Epithelial cell of prostate (primary cell): Measurements from ENCODE around the gene ATXN7L1.
"Not testable (repeated sequence)": the region's sequence is repeated elsewhere in the genome, so short reads cannot be mapped to it uniquely, and the experiment has no call there.

Experiments used
- DNase-seq: peaks from one replicate; pipeline ENCODE4 v3.0.0-alpha.2; 2011; ENCODE audit warnings: low read depth, low spot score
- H3K27ac ChIP-seq: fragments of 450-650 bp; 2 replicates; pipeline ENCODE4 v1.5.1; 2017; ENCODE audit warnings: mild to moderate bottlenecking

The ATXN7L1 gene

GRCh38 chr7:105862276-105862675 lies 14.1 kb downstream of the ATXN7L1 start:
- no peak overlapping the region for H3K27ac ChIP-seq
- DNase-seq = no peak

GRCh38 chr7:105861224-105861623 lies 15.2 kb downstream of the ATXN7L1 start:
- no peak overlapping the region for H3K27ac ChIP-seq
- DNase-seq = no peak

- no peak for DNase-seq
- H3K27ac ChIP-seq = no peak overlapping the region
These were observed 15.6 kb downstream of the ATXN7L1 start for GRCh38 chr7:105860793-105861192.

GRCh38 chr7:105857009-105857952 lies 19.1 kb downstream of the ATXN7L1 start:
- DNase-seq = no peak
- H3K27ac ChIP-seq = no peak overlapping the region

- no peak for DNase-seq
- H3K27ac ChIP-seq = no peak overlapping the region
These were observed 21.9 kb downstream of the ATXN7L1 start for GRCh38 chr7:105854498-105854897.

- DNase-seq = no peak
- no peak overlapping the region for H3K27ac ChIP-seq
These were observed 22.4 kb downstream of the ATXN7L1 start for GRCh38 chr7:105853931-105854419.

- no peak for DNase-seq
These were observed 25.3 kb downstream of the ATXN7L1 start for GRCh38 chr7:105851064-105851463.

GRCh38 chr7:105849122-105849855 lies 27.1 kb downstream of the ATXN7L1 start:
- DNase-seq = peak; percentile 64
- H3K27ac ChIP-seq = peak overlapping the region; percentile 16

More at GRCh38 chr7:105851064-105851463, 25.3 kb downstream of the ATXN7L1 start:
- no peak overlapping the region for H3K27ac ChIP-seq

- H3K27ac ChIP-seq = no peak overlapping the region
- no peak for DNase-seq
These were observed 30.0 kb downstream of the ATXN7L1 start for GRCh38 chr7:105846404-105846803.

GRCh38 chr7:105844681-105845080 lies 31.7 kb downstream of the ATXN7L1 start:
- not testable (repeated sequence) for H3K27ac ChIP-seq, DNase-seq

GRCh38 chr7:105841866-105842265 lies 34.5 kb downstream of the ATXN7L1 start:
- H3K27ac ChIP-seq = peak overlapping the region; percentile 66
- DNase-seq = peak; percentile 20

GRCh38 chr7:105840981-105841749 lies 35.2 kb downstream of the ATXN7L1 start:
- no peak for DNase-seq
- peak overlapping the region; percentile 66 for H3K27ac ChIP-seq

GRCh38 chr7:105839266-105839665 lies 37.1 kb downstream of the ATXN7L1 start:
- H3K27ac ChIP-seq = no peak overlapping the region
- no peak for DNase-seq

GRCh38 chr7:105838627-105839231 lies 37.7 kb downstream of the ATXN7L1 start:
- no peak for DNase-seq
- H3K27ac ChIP-seq = no peak overlapping the region

GRCh38 chr7:105837765-105838626 lies 38.4 kb downstream of the ATXN7L1 start:
- H3K27ac ChIP-seq = no peak overlapping the region
- DNase-seq = no peak

GRCh38 chr7:105835441-105835840 lies 41.0 kb downstream of the ATXN7L1 start:
- no peak for DNase-seq
- no peak overlapping the region for H3K27ac ChIP-seq

GRCh38 chr7:105831824-105832535 lies 44.4 kb downstream of the ATXN7L1 start:
- no peak overlapping the region for H3K27ac ChIP-seq
- no peak for DNase-seq

- H3K27ac ChIP-seq = no peak overlapping the region
- DNase-seq = no peak
These were observed 45.1 kb downstream of the ATXN7L1 start for GRCh38 chr7:105831302-105831620.
